Measurements from ENCODE around the gene LDLRAD4.

LDLRAD4 gene

GRCh38 chr18:13247506-13247905 lies 28.9 kb downstream of the LDLRAD4 start:
- Histone ChIP-seq H3K9ac (ENCODE audit: low read depth, low read length) (no peak overlapping the region), H3K9me3 (ENCODE audit: insufficient read depth, low read length, severe bottlenecking) (no peaks in the 10 kb centered on the region), H3K4me3 (ENCODE audit: low read depth in 1 of 2, low read length in 2 of 2) (no peak overlapping the region), H4K20me1 (ENCODE audit: insufficient read depth, low read length) (peaks cover 4% of the 10 kb centered on the region; the same call in 1 of the 2 replicates), H3K4me2 (ENCODE audit: insufficient read depth, low read length) (no peak overlapping the region), H3K4me1 (ENCODE audit: insufficient read depth, low read length) (no peaks in the 10 kb centered on the region), H3K27ac (ENCODE audit: low read length) (no peak overlapping the region), H3K79me2 (ENCODE audit: insufficient read depth, low read length) (peaks cover 31% of the 10 kb centered on the region), H2AFZ (ENCODE audit: low read depth, low read length) (no peak overlapping the region), H3K27me3 (ENCODE audit: insufficient read depth, low read length, poor library complexity) (no peaks in the 10 kb centered on the region), H3K36me3 (ENCODE audit: insufficient read depth, low read length) (peaks cover 7% of the 10 kb centered on the region)
- DNase-seq, result no peak
- ATAC-seq (ENCODE audit: insufficient read depth, low read depth), result no peak
- no peak for TF ChIP-seq EZH2 (IDR thresholded peaks at IDR 0.05; ENCODE audit: borderline replicate concordance, low read depth, low read length, severe bottlenecking)
- no peak for TF ChIP-seq CTCF (IDR thresholded peaks at IDR 0.05; ENCODE audit: borderline replicate concordance, extremely low read depth, low read length, poor library complexity, severe bottlenecking)

GRCh38 chr18:13252686-13253410 lies 34.3 kb downstream of the LDLRAD4 start:
- Histone ChIP-seq H3K36me3 (ENCODE audit: insufficient read depth, low read length) (0 out of 2 replicates have a peak, but pooled peaks cover 3% of the 10 kb centered on the region), H2AFZ (ENCODE audit: low read depth, low read length) (no peak overlapping the region), H3K9ac (ENCODE audit: low read depth, low read length) (no peak overlapping the region), H4K20me1 (ENCODE audit: insufficient read depth, low read length) (peaks cover 30% of the 10 kb centered on the region), H3K27ac (ENCODE audit: low read length) (no peak overlapping the region), H3K27me3 (ENCODE audit: insufficient read depth, low read length, poor library complexity) (no peaks in the 10 kb centered on the region), H3K4me3 (ENCODE audit: low read depth in 1 of 2, low read length in 2 of 2) (no peak overlapping the region), H3K4me1 (ENCODE audit: insufficient read depth, low read length) (no peaks in the 10 kb centered on the region), H3K9me3 (ENCODE audit: insufficient read depth, low read length, severe bottlenecking) (no peaks in the 10 kb centered on the region), H3K4me2 (ENCODE audit: insufficient read depth, low read length) (no peak overlapping the region), H3K79me2 (ENCODE audit: insufficient read depth, low read length) (peaks cover 36% of the 10 kb centered on the region)
- TF ChIP-seq CTCF (IDR thresholded peaks at IDR 0.05; ENCODE audit: borderline replicate concordance, extremely low read depth, low read length, poor library complexity, severe bottlenecking) (no peak), EZH2 (IDR thresholded peaks at IDR 0.05; ENCODE audit: borderline replicate concordance, low read depth, low read length, severe bottlenecking) (no peak)
- ATAC-seq (ENCODE audit: insufficient read depth, low read depth) (no peak), DNase-seq (no peak)

DNA sequence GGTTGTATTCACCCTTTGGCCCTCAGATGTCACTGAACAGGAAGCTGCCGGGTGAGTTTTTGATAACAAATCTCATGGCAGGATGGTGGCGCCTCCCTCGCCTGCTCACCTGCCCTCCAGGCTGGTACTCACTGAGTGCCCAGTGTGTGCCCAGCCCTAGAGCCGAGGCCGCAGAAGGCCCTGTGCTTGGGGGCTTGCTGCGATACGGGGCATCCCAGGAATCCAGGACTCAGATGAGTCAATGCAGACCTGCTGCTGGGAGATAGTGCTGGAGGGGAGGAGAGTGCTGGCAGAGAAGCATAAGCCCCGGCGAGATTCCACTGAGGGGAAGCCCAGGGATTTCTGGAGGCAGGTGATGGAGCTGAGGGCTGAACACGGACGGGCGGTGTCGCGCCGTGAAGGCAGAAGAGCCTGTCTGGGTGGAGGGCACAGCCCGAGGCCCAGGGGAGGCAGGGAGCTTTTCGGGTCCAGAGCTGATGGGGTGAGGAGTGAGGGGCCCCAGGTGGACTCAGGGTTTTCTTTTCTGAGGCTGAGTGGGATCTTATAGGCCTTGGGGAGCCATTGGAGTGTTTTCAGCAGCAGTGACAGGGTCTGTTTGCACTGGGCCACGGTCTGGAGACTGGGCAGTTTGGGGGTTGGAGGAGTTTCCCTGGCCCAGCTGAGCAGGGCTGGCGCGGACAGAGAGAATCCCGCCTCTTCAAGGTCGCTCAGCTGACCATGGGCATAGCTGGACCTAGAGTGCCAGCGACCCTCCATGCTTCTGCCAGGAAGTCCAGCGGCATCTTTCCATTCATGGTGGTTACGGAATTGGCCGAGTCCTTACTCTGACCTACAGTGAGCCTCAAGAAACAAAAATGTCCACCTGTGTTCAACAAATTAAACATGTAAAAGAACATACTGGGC lies 35.5 kb downstream of the LDLRAD4 start:
- Histone ChIP-seq H4K20me1 (ENCODE audit: insufficient read depth, low read length) (peaks cover 30% of the 10 kb centered on the region), H3K4me1 (ENCODE audit: insufficient read depth, low read length) (no peaks in the 10 kb centered on the region), H3K4me3 (ENCODE audit: low read depth in 1 of 2, low read length in 2 of 2) (no peak overlapping the region), H3K9me3 (ENCODE audit: insufficient read depth, low read length, severe bottlenecking) (no peaks in the 10 kb centered on the region), H3K79me2 (ENCODE audit: insufficient read depth, low read length) (peaks cover 36% of the 10 kb centered on the region), H3K9ac (ENCODE audit: low read depth, low read length) (no peak overlapping the region), H3K4me2 (ENCODE audit: insufficient read depth, low read length) (no peak overlapping the region), H3K27ac (ENCODE audit: low read length) (no peak overlapping the region), H2AFZ (ENCODE audit: low read depth, low read length) (no peak overlapping the region), H3K36me3 (ENCODE audit: insufficient read depth, low read length) (0 out of 2 replicates have a peak, but pooled peaks cover 3% of the 10 kb centered on the region), H3K27me3 (ENCODE audit: insufficient read depth, low read length, poor library complexity) (no peaks in the 10 kb centered on the region)
- ATAC-seq (ENCODE audit: insufficient read depth, low read depth) (no peak), DNase-seq (no peak)
- TF ChIP-seq CTCF (IDR thresholded peaks at IDR 0.05; ENCODE audit: borderline replicate concordance, extremely low read depth, low read length, poor library complexity, severe bottlenecking) (no peak), EZH2 (IDR thresholded peaks at IDR 0.05; ENCODE audit: borderline replicate concordance, low read depth, low read length, severe bottlenecking) (no peak)

Data from DND-41 (cell line).